Measurements from ENCODE around the gene TMEM269. TPM values are rescaled to one million over a fixed set of nuclear protein-coding genes. Genes with fewer than 3 reads are reported as not detected.

The TMEM269 gene
- total RNA-seq, 1 donor from 2014 or later, result 0.06 TPM

DNA sequence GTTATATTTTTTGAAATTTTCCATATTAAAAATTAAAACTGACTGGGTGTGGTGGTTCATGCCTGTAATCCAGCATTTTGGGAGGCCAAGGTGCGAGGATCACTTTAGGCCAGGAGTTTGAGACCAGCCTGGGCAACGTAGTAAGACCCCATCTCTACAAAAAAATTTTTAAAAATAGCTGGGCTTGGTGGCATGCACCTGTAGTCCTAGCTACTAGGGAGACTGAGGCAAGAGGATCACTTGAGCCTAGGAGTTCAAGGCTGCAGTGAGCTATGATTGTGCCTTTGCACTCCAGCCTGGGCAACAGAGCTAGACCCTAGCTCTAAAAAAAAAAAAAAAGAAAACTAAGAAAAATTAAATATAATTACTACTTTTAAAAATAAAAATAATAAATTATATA is 36.9 kb downstream of the TMEM269 start:
- no peak for DNase-seq (ENCODE audit: low spot score)

DNA sequence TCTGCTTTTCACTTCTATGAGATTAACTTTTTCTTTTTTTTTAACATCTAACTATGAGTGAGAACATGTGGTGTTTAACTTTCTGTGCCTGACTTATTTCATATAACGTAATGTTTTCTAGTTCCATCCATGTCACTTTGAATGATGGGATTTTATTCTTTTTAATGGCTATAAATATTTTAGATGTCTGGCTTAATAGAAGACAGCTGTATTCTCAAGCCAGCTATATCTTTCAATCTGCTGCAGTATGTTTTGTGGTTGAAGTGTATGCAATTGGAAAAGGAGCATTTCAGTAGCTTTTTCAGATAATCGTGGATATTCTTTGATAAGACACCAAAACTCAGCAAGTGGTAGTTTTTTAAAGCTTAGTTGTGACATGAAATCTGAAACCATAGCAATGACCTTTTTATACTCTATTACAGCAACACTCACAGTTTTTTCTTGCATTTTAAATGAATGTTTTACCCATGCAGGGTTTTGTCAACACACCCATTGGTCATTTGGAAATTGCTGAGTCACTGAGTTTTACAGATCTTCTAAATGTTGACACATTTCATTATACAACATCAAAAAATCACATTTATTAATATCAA is 38.1 kb downstream of the TMEM269 start:
- DNase-seq (ENCODE audit: low spot score), result no peak

DNA sequence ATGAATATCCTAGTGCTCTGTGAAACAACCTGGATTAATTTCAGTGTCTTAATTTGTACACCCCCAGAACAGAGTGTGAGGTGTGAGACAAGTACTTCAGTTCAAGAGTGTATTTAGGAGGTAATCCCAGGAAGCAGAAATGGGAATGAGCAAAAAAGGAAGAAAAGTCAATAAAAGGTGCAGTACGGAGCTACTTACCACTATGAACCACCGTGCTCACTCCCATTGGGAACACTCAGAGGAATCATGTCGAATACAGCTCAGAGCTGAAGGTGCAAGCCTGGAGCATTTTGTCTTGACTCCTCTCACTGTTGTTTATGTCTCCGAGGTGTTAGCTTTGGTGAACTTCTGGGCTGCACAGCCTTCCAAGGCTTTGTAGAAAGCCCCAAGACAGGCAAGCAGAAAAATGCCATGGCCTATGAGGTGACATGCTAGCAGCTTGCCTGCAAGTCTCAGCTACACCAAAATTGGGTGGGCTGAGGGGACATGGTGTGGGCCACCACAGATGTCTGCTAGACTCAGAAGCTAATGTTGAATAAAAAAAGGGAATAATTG is 39.8 kb downstream of the TMEM269 start:
- DNase-seq (ENCODE audit: low spot score), result no peak

DNA sequence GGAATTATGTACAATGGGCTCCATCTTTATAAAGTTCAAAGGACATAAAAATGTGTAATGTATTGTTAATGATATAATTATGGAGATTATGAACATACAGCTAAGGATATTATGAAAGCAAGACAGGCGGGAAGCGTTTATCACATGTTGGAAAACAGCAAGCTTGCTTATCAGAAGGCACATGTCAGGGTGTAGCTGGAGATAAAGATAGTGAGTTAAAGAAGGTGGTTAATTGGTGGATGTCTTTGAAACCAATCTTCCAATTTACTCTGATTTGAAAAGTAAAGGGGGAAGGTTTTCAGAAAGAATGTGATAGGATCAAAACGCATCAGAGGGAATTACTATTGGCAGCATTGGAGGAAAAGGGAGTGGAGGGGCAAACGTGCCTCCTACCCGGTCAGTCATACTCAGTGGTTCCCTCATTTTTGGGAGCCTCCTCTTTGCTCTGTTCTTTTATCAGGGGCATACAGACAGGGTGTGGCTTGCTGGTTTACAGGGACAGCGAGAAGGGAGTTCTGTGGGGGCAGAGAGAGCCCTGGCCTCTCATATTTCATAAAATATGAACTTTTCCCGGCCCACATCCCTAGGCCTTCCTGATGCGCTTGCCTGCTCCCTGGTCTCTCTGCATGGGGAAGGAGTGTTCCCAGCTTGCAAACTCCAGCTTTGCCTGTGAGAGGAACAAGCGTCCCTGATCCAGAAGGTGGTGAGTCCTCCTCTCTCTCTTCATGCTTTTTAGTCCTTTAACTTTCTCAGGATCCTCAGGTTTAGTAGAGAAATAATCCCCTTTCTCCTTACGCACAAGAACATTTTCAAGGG is 40.5 kb downstream of the TMEM269 start:
- DNase-seq (ENCODE audit: low spot score), result no peak

DNA sequence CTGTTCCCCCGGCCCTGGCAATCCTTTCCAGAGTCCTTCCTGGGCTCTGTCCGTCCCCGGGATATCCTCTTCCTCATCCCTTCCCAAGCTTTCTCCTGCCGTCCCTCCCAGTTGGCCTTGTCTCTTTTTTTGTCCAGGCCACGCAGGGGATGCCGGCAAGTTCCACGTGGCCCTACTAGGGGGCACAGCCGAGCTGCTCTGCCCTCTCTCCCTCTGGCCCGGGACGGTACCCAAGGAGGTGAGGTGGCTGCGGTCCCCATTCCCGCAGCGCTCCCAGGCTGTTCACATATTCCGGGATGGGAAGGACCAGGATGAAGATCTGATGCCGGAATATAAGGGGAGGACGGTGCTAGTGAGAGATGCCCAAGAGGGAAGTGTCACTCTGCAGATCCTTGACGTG is 45.8 kb downstream of the TMEM269 start:
- DNase-seq (ENCODE audit: low spot score), result no peak

DNA sequence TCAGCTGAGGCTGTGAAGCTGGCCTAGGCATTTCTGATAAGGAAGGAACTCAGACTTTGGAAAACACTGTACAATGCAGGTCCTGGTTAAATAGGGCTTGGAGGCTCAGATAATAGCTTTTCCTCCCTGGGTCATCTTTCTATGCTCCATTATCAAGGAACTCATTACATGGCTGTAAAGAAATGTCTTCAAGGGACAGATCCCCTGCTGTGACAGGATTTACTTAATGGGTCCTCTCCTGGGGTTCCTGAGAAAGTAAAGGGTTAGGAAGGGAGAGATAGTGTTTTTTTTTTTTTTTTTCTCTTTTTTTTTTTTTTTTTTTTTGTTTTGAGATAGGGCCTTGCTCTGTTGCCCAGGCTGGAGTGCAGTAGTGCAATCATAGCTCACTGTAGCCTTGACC is 46.5 kb downstream of the TMEM269 start:
- no peak for DNase-seq (ENCODE audit: low spot score)

DNA sequence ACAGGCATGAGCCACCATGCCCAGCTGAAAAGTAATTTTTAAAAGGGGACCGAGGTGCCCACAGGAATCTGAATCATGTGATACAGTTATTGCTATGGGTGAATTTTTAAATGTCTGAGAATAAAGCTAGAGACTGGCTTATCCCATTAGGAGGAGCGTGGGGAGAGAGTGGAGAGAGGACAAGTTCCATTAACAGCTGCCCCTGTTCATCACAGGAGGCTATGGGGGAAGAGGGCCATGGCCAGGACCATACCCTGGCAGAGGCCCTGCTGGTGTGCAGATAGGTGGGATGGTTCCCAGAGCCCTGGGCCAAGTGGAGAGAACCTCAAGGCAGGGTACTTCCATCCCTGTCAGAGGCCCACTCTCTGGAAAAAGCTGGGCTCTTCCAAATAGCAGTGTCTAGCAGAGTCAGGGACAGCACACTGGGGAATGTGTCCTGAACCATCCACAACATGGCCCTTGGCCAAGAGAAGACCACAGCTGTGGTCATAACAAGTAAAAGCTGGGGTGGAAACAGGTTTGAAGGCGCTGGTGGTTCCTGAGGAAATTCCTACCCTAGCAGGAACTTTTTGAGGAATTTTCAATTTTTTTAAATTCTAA is 48.0 kb downstream of the TMEM269 start:
- DNase-seq (ENCODE audit: low spot score), result no peak

DNA sequence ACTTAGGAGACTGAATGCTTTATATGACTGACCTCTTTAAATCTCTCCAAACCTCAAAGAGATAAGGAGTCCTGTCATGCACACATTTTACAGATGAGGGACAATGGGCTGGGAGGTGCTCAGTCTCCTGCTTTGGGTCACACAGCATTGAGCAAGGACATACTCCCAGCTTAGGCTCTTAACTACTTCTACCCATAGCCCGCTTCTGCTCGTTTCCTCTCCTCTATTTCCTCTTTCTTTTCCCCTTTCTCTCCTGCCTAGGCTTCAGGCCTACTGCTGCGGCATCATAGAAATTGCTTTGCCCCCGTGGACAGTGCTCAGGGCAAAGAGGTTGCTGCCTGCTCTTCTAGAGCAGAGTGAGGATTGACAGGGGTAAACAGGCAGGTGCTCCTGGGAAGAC is 49.2 kb downstream of the TMEM269 start:
- DNase-seq (ENCODE audit: low spot score), result no peak

DNA sequence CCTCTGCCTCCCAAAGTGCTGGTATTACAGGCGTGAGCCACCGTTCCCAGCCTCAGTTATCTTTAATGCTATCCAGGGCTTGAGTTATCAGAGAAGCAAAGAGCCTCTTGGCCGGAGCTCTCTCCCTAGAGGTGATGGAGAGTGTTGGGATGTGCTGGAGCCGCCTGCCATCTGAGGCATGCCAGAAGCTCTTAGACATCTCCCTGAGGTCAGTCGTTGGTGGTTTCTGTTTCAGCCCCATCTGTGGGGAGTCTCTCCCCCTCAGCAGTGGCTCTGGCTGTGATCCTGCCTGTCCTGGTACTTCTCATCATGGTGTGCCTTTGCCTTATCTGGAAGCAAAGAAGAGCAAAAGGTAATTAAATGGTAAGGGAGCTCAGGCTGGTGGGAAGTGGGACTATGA is 50.0 kb downstream of the TMEM269 start:
- no peak for DNase-seq (ENCODE audit: low spot score)

DNA sequence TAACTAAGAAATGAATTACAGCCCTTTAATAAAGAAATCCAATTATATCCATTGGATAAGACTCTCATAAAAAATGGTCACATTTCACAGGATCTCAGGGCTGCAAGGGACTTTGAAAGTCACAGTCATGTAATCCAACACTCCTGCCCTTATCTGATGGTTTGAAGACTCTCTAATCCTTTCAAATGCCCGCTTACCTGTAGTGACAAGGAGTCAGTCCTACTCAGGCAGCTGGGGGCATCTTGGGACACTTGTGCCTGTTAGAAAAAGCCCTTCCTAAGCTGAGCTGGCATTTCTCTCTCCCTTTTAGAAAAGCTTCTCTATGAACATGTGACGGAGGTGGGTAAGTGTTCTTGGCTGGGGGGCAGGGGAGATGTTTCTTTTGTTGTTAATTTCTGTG is 50.6 kb downstream of the TMEM269 start:
- no peak for DNase-seq (ENCODE audit: low spot score)

DNA sequence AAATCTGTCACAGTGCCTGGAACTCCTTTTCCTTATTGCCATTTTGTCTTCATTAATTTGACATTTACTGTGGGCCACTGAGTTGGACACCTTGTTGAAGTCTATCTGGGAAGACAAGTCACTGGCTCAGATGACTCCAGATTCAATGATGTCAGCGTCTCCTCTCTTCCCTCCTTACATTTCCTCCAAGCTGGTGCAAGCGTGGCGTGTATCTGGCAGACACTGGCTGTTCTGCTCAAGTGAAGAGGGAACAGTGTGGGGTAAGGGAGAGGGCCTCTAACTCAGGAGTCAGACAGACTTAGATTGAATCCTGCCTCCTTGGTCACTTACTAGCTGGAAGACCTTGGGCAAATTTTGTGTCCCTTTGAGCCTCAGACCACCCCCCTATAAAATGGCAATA is 52.9 kb downstream of the TMEM269 start:
- no peak for DNase-seq (ENCODE audit: low spot score)

DNA sequence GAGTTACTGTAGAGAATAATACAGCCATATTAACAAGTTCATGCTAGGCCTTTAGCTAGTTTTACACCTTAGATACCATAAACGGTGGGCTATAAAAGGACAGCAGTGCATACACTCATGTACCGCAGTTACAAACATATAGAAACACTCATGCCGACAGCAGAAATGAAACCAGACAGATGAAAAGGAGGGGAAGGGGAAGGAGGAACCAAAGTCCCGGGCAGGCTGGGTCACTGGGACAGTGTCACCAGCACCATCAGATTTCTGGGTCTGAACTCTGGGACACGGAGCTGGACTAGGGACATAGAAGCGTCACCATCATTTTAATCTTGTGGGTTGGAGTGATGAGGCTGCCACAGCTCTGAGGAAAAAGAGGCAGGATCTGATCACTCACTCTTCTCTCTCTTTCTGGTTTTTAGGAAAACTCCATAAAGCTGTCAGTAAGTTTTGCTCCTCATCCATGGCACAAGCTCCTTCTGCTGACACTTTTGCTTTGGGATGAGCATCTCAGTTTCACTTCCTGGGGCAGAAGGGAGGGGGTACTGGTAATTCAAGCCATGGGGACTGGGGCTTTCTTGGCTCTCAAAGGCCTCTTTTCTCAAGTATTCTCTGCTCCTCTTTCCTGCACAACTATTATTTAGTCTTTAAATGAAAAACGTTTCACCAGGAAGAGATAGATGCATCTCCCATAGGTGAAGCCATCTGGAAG is 53.8 kb downstream of the TMEM269 start:
- DNase-seq (ENCODE audit: low spot score), result no peak

DNA sequence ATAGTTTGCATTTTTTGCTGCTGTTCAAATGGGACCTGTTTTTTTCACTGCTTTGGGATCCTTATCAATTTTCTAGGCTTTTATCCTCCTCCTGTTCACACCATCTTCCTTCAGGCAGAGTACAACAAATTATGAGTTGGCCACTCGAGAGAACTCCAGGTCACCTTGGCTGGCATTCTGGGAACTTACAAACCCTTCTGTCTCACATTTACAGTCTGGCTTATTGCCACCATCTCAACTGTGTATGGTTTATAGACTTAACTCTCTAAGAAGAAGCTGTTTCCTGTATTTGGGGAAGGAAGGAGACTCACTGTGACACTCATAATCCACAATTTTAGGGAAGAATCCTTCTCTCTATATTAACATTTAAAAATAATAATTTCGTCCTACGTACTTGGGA is 56.2 kb downstream of the TMEM269 start:
- no peak for DNase-seq (ENCODE audit: low spot score)

DNA sequence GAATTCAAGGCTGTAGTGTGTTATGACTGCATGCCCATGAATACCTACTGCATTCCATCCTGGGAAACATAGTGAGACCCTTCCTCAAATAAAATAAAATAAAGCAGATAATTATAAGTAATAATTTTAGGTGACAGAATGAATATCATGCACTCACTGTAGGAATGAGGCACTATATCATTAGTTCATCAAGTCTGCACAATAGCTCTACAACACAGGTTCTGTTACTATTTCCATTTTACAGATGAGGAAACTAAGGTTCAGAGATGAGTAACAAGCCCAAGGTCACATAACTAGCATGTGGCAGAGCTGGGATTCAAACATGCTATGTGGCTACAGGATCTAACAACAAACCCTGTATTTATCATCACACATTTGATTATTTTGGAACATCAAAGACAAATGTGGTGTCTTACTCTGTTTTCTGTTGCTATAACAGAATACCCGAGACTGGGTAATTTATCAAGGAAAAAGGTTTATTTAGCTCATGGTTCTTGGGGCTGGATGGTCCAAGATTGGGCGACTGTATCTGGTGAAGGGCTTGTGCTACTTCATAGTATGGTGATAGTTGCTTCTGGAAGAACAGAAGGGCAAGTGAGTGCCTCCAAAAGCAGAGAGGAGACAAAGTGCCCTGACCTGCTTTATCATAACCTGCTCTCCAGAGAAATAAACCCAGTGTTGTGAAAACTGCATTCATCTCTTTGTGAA is 56.8 kb downstream of the TMEM269 start:
- DNase-seq (ENCODE audit: low spot score), result no peak

DNA sequence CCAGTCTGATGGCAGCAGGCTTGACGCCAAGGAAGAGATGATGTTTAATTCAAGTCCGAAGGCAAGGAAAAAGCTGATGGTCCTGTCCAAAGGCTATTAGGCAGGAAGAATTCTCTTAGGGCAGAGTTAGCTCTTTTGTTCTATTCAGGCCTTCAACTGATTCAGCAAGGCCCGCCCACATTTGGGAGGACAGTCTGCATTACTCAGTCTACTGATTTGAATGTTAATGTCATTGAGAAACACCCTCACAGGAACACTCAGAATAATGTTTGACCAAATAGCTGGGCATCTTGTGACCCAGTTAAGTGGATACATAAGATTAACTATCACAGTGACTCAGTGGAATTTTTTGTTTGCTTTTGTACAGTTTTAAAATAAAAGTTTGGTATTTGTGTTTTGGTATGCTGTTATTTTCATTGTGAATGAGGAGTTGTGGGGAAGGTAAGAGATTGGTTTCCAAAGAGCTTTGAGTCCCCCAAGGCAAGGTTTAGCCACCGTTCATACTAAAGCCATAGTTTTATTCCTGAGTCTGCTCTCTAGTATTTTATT is 59.9 kb downstream of the TMEM269 start:
- no peak for DNase-seq (ENCODE audit: low spot score)

DNA sequence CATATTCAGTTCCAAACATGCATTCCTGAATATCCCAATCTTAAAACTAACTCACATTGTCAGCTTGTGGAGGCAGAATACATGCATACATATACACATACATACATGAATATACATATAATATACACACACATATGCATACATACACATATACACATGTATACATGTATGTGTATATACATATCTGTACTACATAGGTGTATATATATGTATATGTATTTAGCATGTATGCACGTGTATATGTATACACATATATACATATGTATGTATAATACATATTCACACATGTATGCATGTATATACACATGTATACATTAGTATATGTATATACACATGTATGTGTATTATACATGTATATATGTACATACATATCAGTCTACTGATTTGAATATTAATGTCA is 60.4 kb downstream of the TMEM269 start:
- no peak for DNase-seq (ENCODE audit: low spot score)

DNA sequence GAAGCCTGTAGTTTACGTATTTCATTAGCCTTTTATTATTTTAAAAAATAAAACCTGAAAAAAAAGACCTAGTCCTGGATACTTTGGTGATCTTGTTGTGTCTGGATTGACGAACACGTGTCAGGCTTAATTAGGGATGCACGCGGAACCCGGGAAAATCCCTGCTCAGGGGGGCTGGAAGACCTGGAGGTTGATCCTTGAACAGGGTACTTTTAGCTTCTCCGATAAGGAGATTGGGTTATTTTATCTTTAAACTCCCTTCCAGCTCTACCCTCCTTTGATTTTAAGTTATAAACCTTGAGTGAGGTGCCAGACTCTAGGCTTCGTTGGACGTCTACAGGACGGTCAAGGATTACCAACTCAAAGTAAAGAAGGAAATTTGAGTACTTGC is 61.1 kb downstream of the TMEM269 start:
- no peak for DNase-seq (ENCODE audit: low spot score)

DNA sequence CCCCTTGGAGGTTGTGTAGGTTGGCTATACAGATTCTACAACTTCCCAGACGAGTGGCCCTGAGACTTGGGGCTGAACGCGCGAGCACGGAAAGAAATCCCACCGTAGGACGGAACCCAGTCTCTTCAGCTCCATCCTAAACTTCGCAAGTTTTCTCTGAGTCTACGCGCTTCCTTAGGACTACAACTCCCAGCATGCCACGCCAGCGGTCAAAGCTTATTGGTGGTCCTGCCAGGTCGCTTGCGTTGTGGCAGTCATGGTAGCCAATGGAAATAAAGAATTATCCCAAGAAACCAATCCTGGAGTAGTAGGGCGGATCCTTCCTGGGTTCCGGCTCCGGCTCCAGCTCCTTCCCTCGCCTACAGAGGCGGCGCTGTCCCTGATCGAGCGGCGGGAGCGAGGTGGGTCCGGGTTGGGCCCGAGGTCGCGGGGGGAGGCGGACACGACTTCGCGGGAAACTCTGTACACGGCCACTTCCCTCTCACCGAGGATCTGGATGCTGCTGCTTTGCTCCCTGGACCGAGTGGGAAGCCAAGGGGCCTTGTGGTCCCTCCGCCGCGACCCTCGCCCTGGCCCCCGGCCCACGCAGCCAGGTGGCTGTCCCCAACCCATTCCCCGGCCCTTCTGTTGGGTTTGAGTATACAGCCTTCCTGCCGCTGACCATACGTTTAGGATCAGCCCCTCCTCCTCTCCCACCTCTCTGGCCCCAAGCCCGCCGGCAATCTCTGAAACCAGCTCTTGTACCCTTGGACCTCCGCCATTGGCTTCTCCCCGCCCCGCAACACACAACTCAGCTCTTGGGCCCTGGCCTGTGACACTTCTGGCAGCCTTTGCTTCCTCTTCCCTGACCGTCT is 61.7 kb downstream of the TMEM269 start, which contains the start of gene ZNF691:
TSS of gene ZNF691 (plus strand) at position 357 of the 854 bp plus-strand sequence. CDS start 3,046 bp downstream, outside the sequence.
- peak; percentile 96 for DNase-seq (ENCODE audit: low spot score)

DNA sequence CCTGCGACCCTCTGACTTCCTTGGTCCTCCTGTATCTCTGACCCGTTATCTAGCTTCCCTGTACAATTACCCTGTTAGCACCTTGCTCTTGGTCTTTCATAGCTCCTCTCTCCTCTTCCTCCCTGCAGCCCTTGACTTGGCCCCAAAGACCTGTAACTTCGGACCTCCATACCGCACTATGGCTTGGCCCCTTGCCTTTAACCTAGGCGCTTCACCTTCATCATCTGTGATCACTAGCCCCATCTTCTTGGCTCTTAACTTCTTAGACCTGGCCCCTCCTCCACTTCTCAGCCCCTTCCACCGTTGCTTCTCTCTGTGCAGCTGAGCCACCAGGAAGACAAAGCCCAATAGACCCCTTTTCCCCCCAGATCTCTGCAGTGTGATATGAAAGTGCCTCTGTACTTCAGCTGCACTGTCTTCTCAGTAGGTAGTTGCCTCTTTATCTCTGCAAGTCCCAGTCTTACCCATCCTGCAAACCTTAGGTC is 62.4 kb downstream of the TMEM269 start:
- no peak for DNase-seq (ENCODE audit: low spot score)

All from mucosa of gallbladder (tissue), 1 donor.